Measurements from ENCODE around the gene EMC7. TPM values are rescaled to one million over a fixed set of nuclear protein-coding genes. Genes with fewer than 3 reads are reported as not detected.

Gene EMC7
- total and polyA plus RNA-seq, 2 of the 4 experiments (the other 2 are of a cell fraction) = 46.6 to 76.4 TPM

GRCh38 chr15:34049112-34049511 is 52.5 kb downstream of the EMC7 start:
- POLR2A ChIA-PET (ENCODE audit: unreplicated experiment) = no interaction called here
- Histone ChIP-seq H2AFZ (replicated peaks; ENCODE audit: low read length, poor library complexity) (no peak overlapping the region), H2BK20ac (ENCODE audit: low read depth, low read length) (peak overlapping the region; percentile 22), H3K14ac (replicated peaks; ENCODE audit: low read depth, low read length) (no peak overlapping the region), H3K56ac (ENCODE audit: extremely low read depth, insufficient read depth, low read length) (peak overlapping the region; percentile 38; the same call in 1 of the 2 replicates), H2AK5ac (ENCODE audit: low read depth, low read length) (peak overlapping the region; percentile 91; the same call in 1 of the 2 replicates), H2BK5ac (ENCODE audit: low read depth, low read length, poor library complexity, severe bottlenecking) (peak overlapping the region; percentile 83), H3K4me2 (ENCODE audit: low read depth, low read length) (peak overlapping the region; percentile 13; the same call in 1 of the 2 replicates), H4K8ac (ENCODE audit: low read depth in 2 of 2, low read length in 2 of 2) (peak overlapping the region in 1 of 2 experiments; percentile 26; a peak in 1 of 4 replicates), H3K4me3 (ENCODE audit: insufficient read depth, low read depth, low read length) (no peak overlapping the region), H3K18ac (ENCODE audit: low read depth, low read length) (no peak overlapping the region), H3K4me1 (ENCODE audit: control insufficient read depth, insufficient read depth, low read length) (peaks cover 14% of the 10 kb centered on the region), H4K20me1 (ENCODE audit: insufficient read depth, low read length) (no peaks in the 10 kb centered on the region; the same call in 1 of the 2 replicates), H2BK15ac (ENCODE audit: low read depth, low read length) (peak overlapping the region; percentile 72; the same call in 1 of the 3 replicates), H3K4ac (ENCODE audit: low read depth, low read length) (peak overlapping the region; percentile 90; the same call in 1 of the 2 replicates), H2AK9ac (replicated peaks; ENCODE audit: low read depth, low read length, poor library complexity) (no peak overlapping the region), H3K9me1 (ENCODE audit: insufficient read depth, low read length) (peaks cover 11% of the 10 kb centered on the region), H4K91ac (ENCODE audit: insufficient read depth, low read depth, low read length) (0 out of 2 replicates have a peak overlapping the region, but pooled peaks have one; percentile 72), H3K9me3 (ENCODE audit: control insufficient read depth, insufficient read depth, low read length) (peaks cover 4% of the 10 kb centered on the region; the same call in 1 of the 2 replicates), H3K36me3 (ENCODE audit: control insufficient read depth, insufficient read depth, low read length) (no peaks in the 10 kb centered on the region), H3K79me1 (ENCODE audit: low read depth in 1 of 2, low read length in 2 of 2) (peaks cover 0 to 4% of the 10 kb centered on the region in 2 experiments; a peak in 1 of 4 replicates), H4K5ac (ENCODE audit: low read depth, low read length) (no peak overlapping the region), H3K23ac (ENCODE audit: low read depth, low read length) (no peak overlapping the region), H2BK120ac (ENCODE audit: low read depth, low read length) (peak overlapping the region; percentile 58), H3K27ac (ENCODE audit: insufficient read depth, low read length) (no peak overlapping the region), H3K27me3 (ENCODE audit: control insufficient read depth, insufficient read depth, low read length) (no peaks in the 10 kb centered on the region), H3K9ac (ENCODE audit: low read depth, low read length) (no peak overlapping the region; the same call in 1 of the 2 replicates)
- in situ Hi-C loops (cut with MboI; ENCODE audit: low sequenced_read_pairs) = no loop called here
- dilution Hi-C loops (cut with HindIII; ENCODE audit: low sequenced_read_pairs, unreplicated experiment) = no loop called here
- BruUV-seq (replicated peaks) = no TSS peak
- DNase-seq (peak; percentile 87), ATAC-seq (ENCODE audit: low read depth) (peak; percentile 50)
- TF ChIP-seq MAFK (IDR thresholded peaks at IDR 0.05; ENCODE audit: low read depth, low read length) = peak; percentile 3; the same call in 1 of the 2 replicates
- 0 out of 2 replicates have a peak, but pooled peaks have one; percentile 41 for TF ChIP-seq FOS (IDR thresholded peaks at IDR 0.05; ENCODE audit: low read depth, low read length)
- TF ChIP-seq RCOR1 (IDR thresholded peaks at IDR 0.05; ENCODE audit: insufficient replicate concordance, low read length) = no peak
- TF ChIP-seq CEBPB (IDR thresholded peaks at IDR 0.05; ENCODE audit: low read depth, low read length) = peak; percentile 86
- TF ChIP-seq ELK1 (IDR thresholded peaks at IDR 0.05; ENCODE audit: borderline replicate concordance, low read depth, low read length) = no peak
- WGBS, 2 experiments (ENCODE audit: extremely low coverage in 2 of 2, insufficient read length in 1 of 2) = no CpG with 5 or more reads among the region's 2 CpGs
- intact Hi-C loops (cut with micrococcal nuclease) = no loop called here
- CTCF ChIA-PET = no interaction called here
